Retinal pigment epithelial cell (primary cell): ENCODE results near the gene DLX6.

Source experiments
- DNase-seq: peaks from one replicate; pipeline ENCODE4 v3.0.0-alpha.2; 2010; ENCODE audit warnings: low read depth
- H3K4me3 ChIP-seq: 2 replicates; pipeline ENCODE4 v1.5.1; 2011; ENCODE audit warnings: mild to moderate bottlenecking, low read length, control low read depth, moderate library complexity
- CTCF ChIP-seq: conservative IDR thresholded peaks from 2 replicates; pipeline ENCODE4 v1.5.1; 2011; ENCODE audit warnings: low read depth, low read length, control low read depth, inconsistent platforms

The DLX6 gene

GRCh38 chr7:97011536-97012364, 6.4 kb downstream of the DLX6 start:
- H3K4me3 ChIP-seq, result no peak overlapping the region
- TF ChIP-seq CTCF, result no peak
- no peak for DNase-seq

GRCh38 chr7:97012365-97013133, 7.2 kb downstream of the DLX6 start:
- no peak for DNase-seq
- no peak overlapping the region for H3K4me3 ChIP-seq
- no peak for TF ChIP-seq CTCF

GRCh38 chr7:97013134-97013844, 7.9 kb downstream of the DLX6 start:
- DNase-seq, result no peak
- no peak overlapping the region for H3K4me3 ChIP-seq
- no peak for TF ChIP-seq CTCF

- DNase-seq, result no peak
- H3K4me3 ChIP-seq, result no peak overlapping the region
- no peak for TF ChIP-seq CTCF
Observed at GRCh38 chr7:97013845-97014134, 8.4 kb downstream of the DLX6 start.

GRCh38 chr7:97014145-97014750, 8.9 kb downstream of the DLX6 start:
- TF ChIP-seq CTCF, result no peak
- DNase-seq, result no peak
- no peak overlapping the region for H3K4me3 ChIP-seq

GRCh38 chr7:97015279-97015678, 9.9 kb downstream of the DLX6 start:
- no peak for TF ChIP-seq CTCF
- H3K4me3 ChIP-seq, result no peak overlapping the region
- no peak for DNase-seq
